Middle frontal gyrus (tissue), 1 donor: ENCODE data around the gene HCFC2.
"Not testable (repeated sequence)": the region's sequence is repeated elsewhere in the genome, so short reads cannot be mapped to it uniquely, and the experiment has no call there.

ENCODE experiments used
- DNase-seq: peaks from one replicate; pipeline ENCODE4 v3.0.0-alpha.2; 2015; ENCODE audit warnings: low spot score; ENCODE audit errors: extremely low spot score

Gene HCFC2

GRCh38 chr12:104064031-104064841, at the start of gene HCFC2:
TSS of gene HCFC2 (plus strand) at chr12:104064531. CDS start at chr12:104064561, 30 bp downstream.
- peak; percentile 79 for DNase-seq

GRCh38 chr12:104021862-104022261, 42.5 kb upstream of the HCFC2 start:
- not testable (repeated sequence) for DNase-seq

DNA sequence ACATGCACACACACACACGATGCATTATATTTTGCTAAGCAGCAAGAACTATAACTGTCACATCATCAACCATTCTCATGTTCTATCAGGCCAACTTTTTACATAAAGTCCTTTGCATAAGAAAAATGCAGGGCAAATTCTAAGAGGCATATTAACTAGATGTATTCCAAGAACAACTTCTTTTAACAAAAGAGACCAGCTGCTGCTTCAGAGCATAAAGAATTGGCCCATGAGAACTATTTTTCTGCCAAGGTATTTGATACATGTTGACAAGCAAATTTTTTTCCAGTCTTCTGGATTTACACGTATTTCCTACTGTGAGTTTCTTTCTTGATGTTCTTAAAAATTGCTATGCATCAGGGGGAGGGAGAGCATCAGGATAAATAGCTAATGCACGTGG, 41.5 kb upstream of the HCFC2 start:
- DNase-seq, result no peak

DNA sequence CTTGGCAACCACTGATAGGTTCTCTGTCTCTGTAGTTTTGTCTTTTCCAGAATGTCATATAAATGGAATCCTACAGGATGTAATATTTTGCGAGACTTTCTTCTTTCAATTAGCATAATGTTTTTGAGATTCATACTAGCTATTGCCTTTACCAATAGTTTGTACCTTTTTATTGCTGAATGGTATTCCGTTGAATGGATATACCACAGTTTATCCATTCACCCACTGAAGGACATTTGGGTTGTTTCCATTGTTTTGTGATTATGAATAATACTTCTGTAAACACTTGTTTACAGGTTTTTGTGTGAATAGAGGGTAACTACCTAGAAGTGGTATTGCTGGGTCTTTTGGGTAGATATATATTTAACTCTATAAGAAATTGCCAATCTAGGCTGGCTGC, 40.6 kb upstream of the HCFC2 start:
- no peak for DNase-seq

GRCh38 chr12:104024348-104024747, 40.0 kb upstream of the HCFC2 start:
- no peak for DNase-seq

- no peak for DNase-seq
Observed at GRCh38 chr12:104025771-104026170, 38.6 kb upstream of the HCFC2 start.

- no peak for DNase-seq
Observed at GRCh38 chr12:104026841-104027599, 37.3 kb upstream of the HCFC2 start.

- DNase-seq, result not testable (repeated sequence)
Observed at GRCh38 chr12:104030596-104030995, 33.7 kb upstream of the HCFC2 start.

DNA sequence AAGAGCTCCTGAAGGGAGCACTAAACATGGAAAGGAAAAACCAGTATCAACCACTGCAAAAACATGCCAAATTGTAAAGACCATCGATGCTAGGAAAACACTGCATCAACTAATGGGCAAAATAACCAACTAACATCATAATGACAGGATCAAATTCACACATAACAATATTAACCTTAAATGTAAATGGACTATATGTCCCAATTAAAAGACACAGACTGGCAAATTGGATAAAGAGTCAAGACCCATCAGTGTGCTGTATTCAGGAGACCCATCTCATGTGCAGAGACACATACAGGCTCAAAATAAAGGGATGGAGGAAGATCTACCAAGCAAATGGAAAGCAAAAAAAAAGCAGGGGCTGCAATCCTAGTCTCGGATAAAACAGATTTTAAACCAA, 28.2 kb upstream of the HCFC2 start:
- DNase-seq, result not testable (repeated sequence)

DNA sequence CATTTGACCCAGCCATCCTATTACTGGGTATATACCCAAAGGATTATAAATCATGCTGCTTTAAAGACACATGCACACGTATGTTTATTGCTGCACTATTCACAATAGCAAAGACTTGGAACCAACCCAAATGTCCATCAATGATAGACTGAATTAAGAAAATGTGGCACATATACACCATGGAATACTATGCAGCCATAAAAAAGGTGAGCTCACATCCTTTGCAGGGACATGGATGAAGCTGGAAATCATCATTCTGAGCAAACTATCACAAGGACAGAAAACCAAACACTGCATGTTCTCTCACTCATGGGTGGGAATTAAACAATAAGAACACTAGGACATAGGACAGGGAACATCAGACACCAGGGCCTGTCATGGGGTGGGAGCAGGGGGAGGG, 24.6 kb upstream of the HCFC2 start:
- DNase-seq, result not testable (repeated sequence)

DNA sequence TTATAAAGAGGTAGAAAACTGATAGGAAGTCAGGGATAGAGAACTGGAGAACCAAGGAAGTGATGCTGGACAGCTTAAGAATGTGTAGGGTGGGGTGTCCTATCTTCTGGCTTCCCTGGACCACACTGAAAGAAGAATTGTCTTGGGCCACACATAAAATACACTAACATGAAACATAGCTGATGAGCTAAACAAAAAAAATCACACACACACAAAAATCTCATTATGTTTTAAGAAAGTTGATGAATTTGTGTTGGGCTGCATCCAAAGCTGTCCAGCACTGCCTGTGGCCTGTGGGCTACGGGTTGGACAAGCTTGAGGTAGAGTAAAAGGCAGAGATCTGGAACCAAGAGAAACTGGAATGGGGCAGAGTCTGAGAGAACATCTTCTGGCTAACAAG, 21.8 kb upstream of the HCFC2 start:
- DNase-seq, result no peak

DNA sequence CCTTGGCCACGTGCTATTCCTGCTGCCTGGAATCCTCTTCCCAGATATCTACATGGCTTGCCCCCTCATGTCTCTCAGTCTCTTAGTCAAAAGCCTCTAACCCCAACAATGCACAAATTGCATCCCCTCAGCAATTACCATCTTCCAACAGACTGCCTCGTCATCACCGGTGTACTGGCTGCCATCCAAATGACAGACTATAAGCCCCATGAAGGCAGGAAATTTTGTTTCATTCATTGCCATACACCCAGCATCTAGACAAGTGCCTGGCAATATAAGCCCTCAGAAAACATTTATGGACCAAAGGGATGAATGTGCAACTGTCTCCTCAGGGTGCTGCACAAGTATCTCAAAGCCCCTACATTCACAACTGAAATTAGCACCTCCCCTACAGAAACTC, 20.2 kb upstream of the HCFC2 start:
- DNase-seq, result no peak

DNA sequence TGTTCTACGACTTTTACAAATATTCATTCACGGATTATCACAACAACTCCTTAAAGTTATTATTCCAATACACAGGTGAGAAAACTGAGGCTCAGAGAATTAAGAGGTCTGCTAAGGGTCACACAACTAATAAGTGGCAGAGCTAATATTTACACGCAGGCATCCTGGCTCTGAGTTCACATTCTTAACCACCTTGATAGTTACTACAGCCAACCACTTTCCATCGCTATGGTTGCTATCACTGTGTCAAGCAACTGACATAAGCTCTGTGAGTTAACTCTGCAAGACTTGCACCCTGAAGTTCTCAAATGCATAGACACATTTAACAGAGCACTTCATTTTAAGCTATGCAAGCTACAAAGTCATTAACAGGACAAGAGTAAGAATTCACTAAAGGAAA, 18.0 kb upstream of the HCFC2 start:
- no peak for DNase-seq

DNA sequence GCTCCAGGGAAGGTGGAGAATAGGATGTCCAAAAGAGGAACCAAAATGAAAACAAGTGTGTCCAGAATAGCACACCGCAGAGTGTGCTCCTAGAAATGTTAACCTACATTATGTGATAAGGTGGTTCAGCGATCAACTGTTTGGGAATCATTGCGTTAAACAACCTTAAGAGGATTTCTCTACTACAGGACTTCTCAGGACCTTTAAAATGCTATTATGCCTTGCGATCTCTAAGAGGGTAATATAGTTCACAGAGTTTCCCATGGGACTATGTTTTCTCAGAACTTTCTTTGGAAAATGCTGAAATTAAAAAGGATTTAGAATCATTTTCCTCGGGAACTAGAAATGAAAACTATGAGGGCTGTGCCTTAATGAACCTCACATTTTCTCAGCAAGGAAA, 16.2 kb upstream of the HCFC2 start:
- no peak for DNase-seq

DNA sequence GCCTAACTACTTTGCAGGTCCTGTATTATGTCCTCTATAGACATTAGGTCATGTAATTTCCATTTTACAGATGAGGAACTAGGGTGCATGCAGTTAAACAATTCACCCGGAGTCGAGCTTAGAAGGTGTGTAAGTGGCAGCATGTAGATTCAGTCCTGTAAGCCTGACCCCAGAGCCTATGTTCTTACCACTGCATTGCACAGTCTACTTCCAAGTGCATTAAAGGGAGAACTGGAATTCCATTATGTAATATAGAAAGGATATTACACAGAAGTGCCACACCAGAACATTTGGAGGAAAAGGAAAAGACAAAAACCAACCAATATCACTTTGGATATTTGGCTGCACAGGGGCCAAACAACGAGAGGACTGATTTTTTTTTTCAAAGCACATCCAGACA, 15.5 kb upstream of the HCFC2 start:
- no peak for DNase-seq

DNA sequence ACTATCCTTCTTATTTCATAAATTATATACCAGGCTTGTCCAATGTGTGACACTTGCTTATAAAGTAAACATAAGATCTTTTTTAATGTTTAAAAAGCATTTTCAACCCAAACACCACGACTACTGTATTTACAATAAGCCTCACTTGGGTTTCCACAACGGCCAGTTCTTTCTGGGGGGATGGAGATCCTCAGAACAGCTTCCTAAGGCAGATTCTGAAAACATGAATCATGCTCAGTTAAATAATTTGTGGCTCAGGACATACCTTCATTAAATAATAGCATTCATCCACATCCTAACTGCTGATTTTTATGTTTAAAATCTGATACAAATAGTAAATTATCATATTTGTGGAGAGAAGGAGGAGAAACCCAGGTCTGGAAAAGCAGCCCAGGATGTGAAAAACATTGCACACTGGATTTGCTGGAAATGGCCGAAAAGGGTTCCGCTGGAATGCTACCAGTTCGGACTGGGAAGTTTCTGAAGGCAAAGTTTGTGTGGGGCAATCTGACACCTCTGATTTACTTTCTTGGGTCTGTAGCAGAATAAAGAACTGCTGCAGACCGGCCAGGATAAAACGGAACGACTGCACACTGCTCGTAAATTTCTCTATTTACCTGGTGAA, 14.9 kb upstream of the HCFC2 start:
- no peak for DNase-seq

- no peak for DNase-seq
Observed at GRCh38 chr12:104049903-104050356, 14.4 kb upstream of the HCFC2 start, which contains the start of gene GLT8D2. TSS of gene GLT8D2 (minus strand) at chr12:104050187. CDS start at chr12:104019648, 30,539 bp downstream.

GRCh38 chr12:104050436-104050835, 13.9 kb upstream of the HCFC2 start:
- DNase-seq, result no peak

- DNase-seq, result no peak
Observed at GRCh38 chr12:104054681-104055346, 9.5 kb upstream of the HCFC2 start.

GRCh38 chr12:104055686-104056388, 8.5 kb upstream of the HCFC2 start:
- no peak for DNase-seq
